HG03139 (cell line): ENCODE results near the gene OR3A2.
"Not testable (repeated sequence)": the region's sequence is repeated elsewhere in the genome, so short reads cannot be mapped to it uniquely, and the experiment has no call there.

Experiments used
- ATAC-seq: cut with Tn5 transposase; IDR thresholded peaks from one replicate; pipeline ENCODE4 v1.9.1; 2021; ENCODE audit not compliant: unreplicated experiment

The OR3A2 gene

GRCh38 chr17:3295632-3296031 lies 90.5 kb downstream of the OR3A2 start:
- no peak for ATAC-seq

- ATAC-seq = not testable (repeated sequence)
Measured at GRCh38 chr17:3293548-3293947, 92.6 kb downstream of the OR3A2 start.

- ATAC-seq = no peak
Measured at GRCh38 chr17:3282901-3283300, 103.2 kb downstream of the OR3A2 start.

- ATAC-seq = no peak
Measured at GRCh38 chr17:3276126-3276525, 110.0 kb downstream of the OR3A2 start.

- no peak for ATAC-seq
Measured at GRCh38 chr17:3271072-3271848, 114.8 kb downstream of the OR3A2 start.

- no peak for ATAC-seq
Measured at GRCh38 chr17:3260600-3260999, 125.5 kb downstream of the OR3A2 start.

GRCh38 chr17:3260163-3260562 lies 125.9 kb downstream of the OR3A2 start:
- ATAC-seq = no peak

GRCh38 chr17:3256575-3256974 lies 129.5 kb downstream of the OR3A2 start:
- ATAC-seq = no peak

GRCh38 chr17:3249013-3249412 lies 137.1 kb downstream of the OR3A2 start:
- not testable (repeated sequence) for ATAC-seq

- not testable (repeated sequence) for ATAC-seq
Measured at GRCh38 chr17:3244841-3245240, 141.3 kb downstream of the OR3A2 start.

GRCh38 chr17:3241044-3241443 lies 145.1 kb downstream of the OR3A2 start:
- ATAC-seq = not testable (repeated sequence)

GRCh38 chr17:3238685-3239084 lies 147.4 kb downstream of the OR3A2 start:
- ATAC-seq = not testable (repeated sequence)

GRCh38 chr17:3232300-3232699 lies 153.8 kb downstream of the OR3A2 start:
- not testable (repeated sequence) for ATAC-seq
